Measurements from ENCODE around the gene CPVL.

The CPVL gene

DNA sequence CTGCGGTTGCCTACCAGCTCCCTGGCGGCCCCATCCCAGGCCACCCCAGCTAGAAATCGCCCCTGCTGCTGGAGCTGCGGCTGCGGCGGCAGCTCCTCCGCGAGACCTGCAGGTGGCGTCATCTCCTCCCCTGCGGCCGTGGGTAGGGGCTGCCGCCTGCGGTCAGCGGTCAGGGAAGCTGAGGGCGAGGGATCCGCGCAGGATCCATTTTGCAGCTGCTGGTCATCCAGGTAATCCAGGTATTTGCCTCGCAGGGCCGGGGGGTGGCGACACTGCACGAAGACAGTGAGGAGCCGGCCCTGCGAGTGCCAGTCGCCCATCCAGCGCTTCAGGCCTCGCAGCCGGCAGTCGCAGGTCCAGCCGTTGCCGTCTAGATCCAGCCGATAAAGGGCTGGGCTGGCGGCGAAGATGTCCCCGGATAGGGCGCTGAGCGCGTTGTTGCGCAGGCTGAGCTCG is 189.7 kb downstream of the CPVL start:
- no peak overlapping the region for H3K27ac ChIP-seq (ENCODE audit: poor library complexity, severe bottlenecking)
- H3K4me1 ChIP-seq (ENCODE audit: insufficient read depth, poor library complexity, severe bottlenecking): no peaks in the 10 kb centered on the region
- H3K36me3 ChIP-seq (ENCODE audit: low read depth): no peaks in the 10 kb centered on the region
- H3K27me3 ChIP-seq (ENCODE audit: insufficient read depth, poor library complexity, severe bottlenecking): peaks cover 32% of the 10 kb centered on the region
- H3K9me3 ChIP-seq (ENCODE audit: severe bottlenecking): no peaks in the 10 kb centered on the region
- H3K4me3 ChIP-seq (ENCODE audit: severe bottlenecking): peak overlapping the region; percentile 26
- DNase-seq (ENCODE audit: low spot score): peak; percentile 68
- TF ChIP-seq, protein P1, sequence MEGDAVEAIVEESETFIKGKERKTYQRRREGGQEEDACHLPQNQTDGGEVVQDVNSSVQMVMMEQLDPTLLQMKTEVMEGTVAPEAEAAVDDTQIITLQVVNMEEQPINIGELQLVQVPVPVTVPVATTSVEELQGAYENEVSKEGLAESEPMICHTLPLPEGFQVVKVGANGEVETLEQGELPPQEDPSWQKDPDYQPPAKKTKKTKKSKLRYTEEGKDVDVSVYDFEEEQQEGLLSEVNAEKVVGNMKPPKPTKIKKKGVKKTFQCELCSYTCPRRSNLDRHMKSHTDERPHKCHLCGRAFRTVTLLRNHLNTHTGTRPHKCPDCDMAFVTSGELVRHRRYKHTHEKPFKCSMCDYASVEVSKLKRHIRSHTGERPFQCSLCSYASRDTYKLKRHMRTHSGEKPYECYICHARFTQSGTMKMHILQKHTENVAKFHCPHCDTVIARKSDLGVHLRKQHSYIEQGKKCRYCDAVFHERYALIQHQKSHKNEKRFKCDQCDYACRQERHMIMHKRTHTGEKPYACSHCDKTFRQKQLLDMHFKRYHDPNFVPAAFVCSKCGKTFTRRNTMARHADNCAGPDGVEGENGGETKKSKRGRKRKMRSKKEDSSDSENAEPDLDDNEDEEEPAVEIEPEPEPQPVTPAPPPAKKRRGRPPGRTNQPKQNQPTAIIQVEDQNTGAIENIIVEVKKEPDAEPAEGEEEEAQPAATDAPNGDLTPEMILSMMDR (IDR thresholded peaks at IDR 0.05; ENCODE audit: poor library complexity, severe bottlenecking): peak; percentile 64
- peak; percentile 54 for ATAC-seq (ENCODE audit: low read depth)

DNA sequence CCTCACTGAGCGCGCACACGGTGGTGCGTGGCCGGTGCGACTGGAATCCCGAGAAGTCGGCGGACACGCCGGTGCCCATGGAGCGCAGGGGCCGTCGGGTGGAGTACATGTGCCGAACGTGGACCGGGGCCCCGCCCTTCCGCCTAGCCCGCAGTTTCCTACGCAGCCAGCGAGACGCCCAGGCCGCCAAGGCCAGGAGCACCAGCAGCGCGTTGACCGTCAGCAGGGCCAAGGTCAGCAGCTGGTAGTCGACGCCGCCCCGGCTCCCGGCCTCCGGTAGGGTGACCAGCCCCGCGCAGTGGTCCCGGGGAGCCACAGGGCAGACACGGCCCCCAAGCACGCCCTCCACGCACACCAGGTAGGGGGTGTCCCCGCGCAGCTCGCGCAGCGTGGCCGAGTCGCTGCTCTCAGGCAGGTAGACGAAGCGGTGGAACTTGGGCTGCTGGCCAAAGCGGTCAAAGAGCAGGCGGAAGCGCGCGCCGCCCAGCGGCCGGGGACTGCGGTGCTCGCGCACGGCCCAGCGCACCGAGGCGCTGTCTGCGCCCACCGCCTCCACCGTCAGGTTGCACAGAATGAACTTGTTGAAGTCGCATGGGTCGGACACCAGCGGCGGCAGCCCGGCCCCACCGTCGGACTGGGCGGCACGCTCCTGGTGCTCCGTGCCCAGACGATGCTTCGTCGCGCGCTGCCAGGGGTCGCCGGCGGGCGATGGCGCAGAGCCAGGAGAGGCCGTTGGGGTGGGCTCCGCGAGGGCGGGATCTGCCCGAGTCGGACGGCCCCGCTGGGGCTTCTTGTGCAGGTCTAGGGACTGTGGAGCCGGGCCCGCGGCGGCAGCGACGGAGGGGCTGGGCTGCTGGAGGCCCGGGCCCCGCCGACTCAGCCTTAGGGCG is 190.4 kb downstream of the CPVL start:
- Histone ChIP-seq H3K27ac (ENCODE audit: poor library complexity, severe bottlenecking) (no peak overlapping the region), H3K9me3 (ENCODE audit: severe bottlenecking) (no peaks in the 10 kb centered on the region), H3K4me3 (ENCODE audit: severe bottlenecking) (peak overlapping the region; percentile 26), H3K36me3 (ENCODE audit: low read depth) (no peaks in the 10 kb centered on the region), H3K27me3 (ENCODE audit: insufficient read depth, poor library complexity, severe bottlenecking) (peaks cover 33% of the 10 kb centered on the region), H3K4me1 (ENCODE audit: insufficient read depth, poor library complexity, severe bottlenecking) (no peaks in the 10 kb centered on the region)
- peak; percentile 49 for ATAC-seq (ENCODE audit: low read depth)
- peak; percentile 72 for DNase-seq (ENCODE audit: low spot score)
- TF ChIP-seq, protein P1 (IDR thresholded peaks at IDR 0.05; ENCODE audit: poor library complexity, severe bottlenecking): peak; percentile 69

DNA sequence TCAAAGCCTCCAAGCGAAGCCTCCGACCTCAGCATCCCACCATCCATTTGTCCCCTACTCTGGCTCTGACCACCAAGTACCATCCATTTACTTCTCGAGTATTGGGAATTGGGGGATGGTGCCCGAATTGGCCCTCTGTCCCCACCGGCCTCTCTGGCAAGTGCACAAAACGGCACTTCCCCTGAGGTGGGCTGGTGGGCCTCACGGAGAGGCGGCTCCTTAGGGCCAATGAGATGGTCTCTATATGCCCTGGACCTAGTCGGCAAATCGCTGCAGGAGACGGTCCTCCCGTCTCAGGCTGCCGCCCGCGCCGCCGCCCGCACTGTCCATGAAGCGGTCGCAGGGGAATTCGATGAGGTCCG is 191.0 kb downstream of the CPVL start:
- no peaks in the 10 kb centered on the region for H3K36me3 ChIP-seq (ENCODE audit: low read depth)
- no peaks in the 10 kb centered on the region for H3K9me3 ChIP-seq (ENCODE audit: severe bottlenecking)
- no peak overlapping the region for H3K27ac ChIP-seq (ENCODE audit: poor library complexity, severe bottlenecking)
- TF ChIP-seq, protein P1 (IDR thresholded peaks at IDR 0.05; ENCODE audit: poor library complexity, severe bottlenecking): no peak
- ATAC-seq (ENCODE audit: low read depth): no peak
- peaks cover 35% of the 10 kb centered on the region for H3K27me3 ChIP-seq (ENCODE audit: insufficient read depth, poor library complexity, severe bottlenecking)
- no peaks in the 10 kb centered on the region for H3K4me1 ChIP-seq (ENCODE audit: insufficient read depth, poor library complexity, severe bottlenecking)
- no peak for DNase-seq (ENCODE audit: low spot score)
- no peak overlapping the region for H3K4me3 ChIP-seq (ENCODE audit: severe bottlenecking)

DNA sequence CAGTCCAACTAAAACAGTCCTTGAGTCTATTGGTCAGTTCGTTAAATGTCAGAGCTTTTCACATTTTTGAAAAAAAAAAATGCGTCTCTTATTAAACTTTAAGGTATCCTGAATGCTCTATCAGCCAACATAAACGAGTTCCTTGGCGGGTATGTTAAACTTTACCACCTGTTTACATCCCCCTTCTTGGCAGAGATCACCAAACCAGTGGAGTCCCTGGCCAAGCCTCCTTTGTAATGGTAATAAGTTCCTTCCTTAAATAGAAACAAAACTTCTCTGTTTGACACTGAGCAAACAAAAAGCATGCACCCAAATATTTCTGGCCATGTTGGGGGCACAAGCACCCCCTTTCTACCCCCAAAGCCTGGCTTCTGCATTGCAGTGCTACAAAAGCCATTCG is 191.4 kb downstream of the CPVL start:
- Histone ChIP-seq H3K4me3 (ENCODE audit: severe bottlenecking) (no peak overlapping the region), H3K27ac (ENCODE audit: poor library complexity, severe bottlenecking) (no peak overlapping the region), H3K36me3 (ENCODE audit: low read depth) (no peaks in the 10 kb centered on the region), H3K27me3 (ENCODE audit: insufficient read depth, poor library complexity, severe bottlenecking) (peaks cover 35% of the 10 kb centered on the region), H3K4me1 (ENCODE audit: insufficient read depth, poor library complexity, severe bottlenecking) (no peaks in the 10 kb centered on the region), H3K9me3 (ENCODE audit: severe bottlenecking) (no peaks in the 10 kb centered on the region)
- TF ChIP-seq, protein P1 (IDR thresholded peaks at IDR 0.05; ENCODE audit: poor library complexity, severe bottlenecking): no peak
- DNase-seq (ENCODE audit: low spot score) (no peak), ATAC-seq (ENCODE audit: low read depth) (no peak)

DNA sequence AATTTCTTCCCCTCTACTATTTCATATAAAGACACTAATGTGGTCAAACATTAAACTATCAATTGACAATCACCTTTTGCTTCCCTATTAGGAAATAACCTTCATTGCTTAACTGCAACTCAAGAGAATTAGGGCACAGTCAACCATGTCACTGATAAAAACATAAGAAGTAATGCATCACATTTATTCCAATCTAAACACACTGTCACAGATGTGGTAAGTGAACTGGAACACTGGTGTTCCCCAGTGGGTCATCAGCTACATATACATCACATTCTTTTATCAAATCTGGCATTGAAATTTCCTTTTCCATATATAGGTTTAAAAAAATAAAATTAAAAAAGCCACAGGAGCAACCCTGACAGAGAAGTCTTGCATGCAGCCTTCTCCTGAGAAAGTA is 191.9 kb downstream of the CPVL start:
- no peak overlapping the region for H3K27ac ChIP-seq (ENCODE audit: poor library complexity, severe bottlenecking)
- peaks cover 35% of the 10 kb centered on the region for H3K27me3 ChIP-seq (ENCODE audit: insufficient read depth, poor library complexity, severe bottlenecking)
- H3K36me3 ChIP-seq (ENCODE audit: low read depth): no peaks in the 10 kb centered on the region
- H3K4me1 ChIP-seq (ENCODE audit: insufficient read depth, poor library complexity, severe bottlenecking): no peaks in the 10 kb centered on the region
- DNase-seq (ENCODE audit: low spot score) (no peak), ATAC-seq (ENCODE audit: low read depth) (no peak)
- TF ChIP-seq, protein P1 (IDR thresholded peaks at IDR 0.05; ENCODE audit: poor library complexity, severe bottlenecking): no peak
- H3K4me3 ChIP-seq (ENCODE audit: severe bottlenecking): no peak overlapping the region
- H3K9me3 ChIP-seq (ENCODE audit: severe bottlenecking): no peaks in the 10 kb centered on the region

All from RWPE2 (cell line).